ENCODE measurements around the gene NAPG. TPM values are rescaled to one million over a fixed set of nuclear protein-coding genes. Genes with fewer than 3 reads are reported as not detected.

Gene NAPG
- total RNA-seq, 1 experiment from 2014 or later: 25.8 TPM

- TF ChIP-seq ZNF425 (CRISPR knock-in tag; conservative IDR thresholded peaks at IDR 0.05) (no peak), ZMAT4 (CRISPR knock-in tag; IDR thresholded peaks at IDR 0.05) (no peak), OVOL2 (CRISPR knock-in tag; IDR thresholded peaks at IDR 0.05; ENCODE audit: borderline replicate concordance) (no peak)
Measured at GRCh38 chr18:10476338-10476791, 49.5 kb upstream of the NAPG start (continued).

- Mint-ChIP-seq H3K36me3 (peaks cover 15% of the 10 kb centered on the region), H3K4me3 (no peak overlapping the region), H3K9me3 (no peaks in the 10 kb centered on the region), H3K27ac (no peak overlapping the region), H3K27me3 (ENCODE audit: low read depth) (peaks cover 91% of the 10 kb centered on the region), H3K4me1 (peaks cover 61% of the 10 kb centered on the region)
- peak; percentile 77 for ATAC-seq
- DNase-seq (ENCODE audit: low spot score): no peak
- POLR2A ChIA-PET: no interaction called here
- CTCF ChIA-PET: interaction anchor here (0.8 to 1.2 kb wide), 2 partner anchors 21 to 445 kb away, joined by 3 read pairs; no protein-coding TSS in a partner anchor
- TF ChIP-seq ESRRA (CRISPR knock-in tag; IDR thresholded peaks at IDR 0.05; ENCODE audit: borderline replicate concordance) (no peak), ZNF423 (CRISPR knock-in tag; IDR thresholded peaks at IDR 0.05) (peak; percentile 69), FOXP4 (CRISPR knock-in tag; IDR thresholded peaks at IDR 0.05) (peak; percentile 86; the same call in 1 of the 2 replicates), ZNF396 (CRISPR knock-in tag; IDR thresholded peaks at IDR 0.05; ENCODE audit: borderline replicate concordance) (no peak)
Measured at GRCh38 chr18:10477121-10477862, 48.5 kb upstream of the NAPG start.

GRCh38 chr18:10477863-10478260, 48.0 kb upstream of the NAPG start:
- ChIA-PET POLR2A (no interaction called here), CTCF (interaction anchor here (1.2 kb wide), 1 partner anchor 446 kb away, joined by 3 read pairs; no protein-coding TSS in a partner anchor)
- TF ChIP-seq MLX (CRISPR knock-in tag; IDR thresholded peaks at IDR 0.05): no peak
- no peak for TF ChIP-seq E2F4 (CRISPR knock-in tag; IDR thresholded peaks at IDR 0.05; ENCODE audit: borderline replicate concordance, low read depth)
- no peak for TF ChIP-seq RORB (CRISPR knock-in tag; IDR thresholded peaks at IDR 0.05)
- Mint-ChIP-seq H3K27ac (no peak overlapping the region), H3K36me3 (peaks cover 15% of the 10 kb centered on the region), H3K4me3 (no peak overlapping the region), H3K4me1 (peaks cover 63% of the 10 kb centered on the region), H3K27me3 (ENCODE audit: low read depth) (peaks cover 96% of the 10 kb centered on the region), H3K9me3 (no peaks in the 10 kb centered on the region)
- DNase-seq (ENCODE audit: low spot score) (no peak), ATAC-seq (peak; percentile 43)

GRCh38 chr18:10481831-10482230, 44.0 kb upstream of the NAPG start:
- Mint-ChIP-seq H3K36me3 (peaks cover 9% of the 10 kb centered on the region), H3K27ac (no peak overlapping the region), H3K27me3 (ENCODE audit: low read depth) (peaks cover 67% of the 10 kb centered on the region), H3K4me3 (no peak overlapping the region), H3K4me1 (peaks cover 55% of the 10 kb centered on the region), H3K9me3 (no peaks in the 10 kb centered on the region)
- DNase-seq (ENCODE audit: low spot score): no peak
- ChIA-PET POLR2A (interaction anchor here (0.7 kb wide), 1 partner anchor 159 kb away, joined by 3 read pairs; no protein-coding TSS in a partner anchor), CTCF (interaction anchor here (0.8 to 2.1 kb wide), 4 partner anchors 9 to 403 kb away, joined by 3 to 6 read pairs (median 4); no protein-coding TSS in a partner anchor)
- peak; percentile 16 for ATAC-seq
- no peak for TF ChIP-seq EMX1 (CRISPR knock-in tag; IDR thresholded peaks at IDR 0.05)
- TF ChIP-seq HMGA2 (CRISPR knock-in tag; IDR thresholded peaks at IDR 0.05): no peak
- TF ChIP-seq HMGXB4 (CRISPR knock-in tag; IDR thresholded peaks at IDR 0.05): no peak
- no peak for TF ChIP-seq ZNF423 (CRISPR knock-in tag; IDR thresholded peaks at IDR 0.05)
- TF ChIP-seq ERG (CRISPR knock-in tag; IDR thresholded peaks at IDR 0.05): no peak
- TF ChIP-seq AR (CRISPR knock-in tag; IDR thresholded peaks at IDR 0.05): no peak
